Activated CD8-positive, alpha-beta memory T cell treated with anti-CD3 and anti-CD28 coated beads for 48 hours (primary cell): ENCODE measurements around the gene COA8.

ENCODE experiments used
- DNase-seq, 3 experiments: peaks; one replicate each; pipeline ENCODE4 v3.0.0-alpha.2; 2020; ENCODE audit warnings: low read depth in 2 of 3, low spot score in 2 of 3

The COA8 gene

GRCh38 chr14:103562429-103563225 is at the start of gene COA8, which contains the start of gene BAG5:
Gene COA8, plus strand, starts transcription at chr14:103562960. Its CDS starts 42 bp downstream, at chr14:103563002.
Gene BAG5, minus strand, starts transcription at chr14:103562657. Its CDS starts 1,493 bp downstream, at chr14:103561164.
- peak; percentile 73 to 81 (median 78) for DNase-seq

GRCh38 chr14:103514596-103515421 is 48.0 kb upstream of the COA8 start:
- DNase-seq = no peak

- no peak for DNase-seq
Measured at GRCh38 chr14:103516426-103517173, 46.2 kb upstream of the COA8 start.

- DNase-seq = no peak
Measured at GRCh38 chr14:103517174-103517566, 45.6 kb upstream of the COA8 start.

GRCh38 chr14:103517721-103518421 is 44.9 kb upstream of the COA8 start:
- no peak for DNase-seq

- peak in 1 of 3 experiments; percentile 41 for DNase-seq
Measured at GRCh38 chr14:103518422-103519042, 44.2 kb upstream of the COA8 start.

GRCh38 chr14:103519043-103519836 is 43.5 kb upstream of the COA8 start:
- DNase-seq = no peak

GRCh38 chr14:103519837-103520212 is 42.9 kb upstream of the COA8 start:
- no peak for DNase-seq

- DNase-seq = no peak
Measured at GRCh38 chr14:103520269-103520656, 42.5 kb upstream of the COA8 start.

- peak in 1 of 3 experiments; percentile 28 for DNase-seq
Measured at GRCh38 chr14:103520657-103521437, 41.9 kb upstream of the COA8 start.

GRCh38 chr14:103521438-103521950 is 41.3 kb upstream of the COA8 start:
- DNase-seq = no peak

- DNase-seq = no peak
Measured at GRCh38 chr14:103521951-103522563, 40.7 kb upstream of the COA8 start.

- no peak for DNase-seq
Measured at GRCh38 chr14:103522649-103523574, 39.8 kb upstream of the COA8 start, which contains the start of gene CKB. Gene CKB, minus strand, starts transcription at chr14:103522830. Its CDS starts 337 bp downstream, at chr14:103522493.

GRCh38 chr14:103523575-103523954 is 39.2 kb upstream of the COA8 start:
- no peak for DNase-seq

- no peak for DNase-seq
Measured at GRCh38 chr14:103524002-103524935, 38.5 kb upstream of the COA8 start.
